Brain microvascular endothelial cell (primary cell): ENCODE results near the gene PAK5.
"Not testable (repeated sequence)": the region's sequence is repeated elsewhere in the genome, so short reads cannot be mapped to it uniquely, and the experiment has no call there.

ENCODE experiments used
- DNase-seq: peaks from one replicate; pipeline ENCODE4 v3.0.0-alpha.2; 2020
- H3K27ac ChIP-seq: fragments of 250-450 bp; sonication (Bioruptor Pico); 2 replicates; pipeline ENCODE4 v1.5.1; 2020; ENCODE audit warnings: mild to moderate bottlenecking, moderate library complexity
- H3K27me3 ChIP-seq: fragments of 250-450 bp; sonication (Bioruptor Pico); replicated peaks from 2 replicates; pipeline ENCODE4 v1.5.1; 2020; ENCODE audit warnings: mild to moderate bottlenecking
- H3K36me3 ChIP-seq: fragments of 250-450 bp; sonication (Bioruptor Pico); replicated peaks from 2 replicates; pipeline ENCODE4 v1.5.1; 2020; ENCODE audit warnings: mild to moderate bottlenecking
- H3K4me3 ChIP-seq: 2 replicates; pipeline ENCODE4 v1.5.1; 2011; ENCODE audit warnings: low read depth, mild to moderate bottlenecking, control low read depth, low read length, moderate library complexity
- in situ Hi-C: cut with HindIII; loops from 2 replicates; pipeline ENCODE4 v1.10.0; 2017; ENCODE audit warnings: low sequenced_read_pairs, low pct_ligation_motif_present
- TF ChIP-seq, protein P1 (sequence below): IDR thresholded peaks from 2 replicates; pipeline ENCODE4 v1.5.1; 2011; ENCODE audit warnings: low read depth, mild to moderate bottlenecking, moderate library complexity, low read length, control low read depth, inconsistent platforms; ENCODE audit errors: missing control alignments

PAK5 gene

DNA sequence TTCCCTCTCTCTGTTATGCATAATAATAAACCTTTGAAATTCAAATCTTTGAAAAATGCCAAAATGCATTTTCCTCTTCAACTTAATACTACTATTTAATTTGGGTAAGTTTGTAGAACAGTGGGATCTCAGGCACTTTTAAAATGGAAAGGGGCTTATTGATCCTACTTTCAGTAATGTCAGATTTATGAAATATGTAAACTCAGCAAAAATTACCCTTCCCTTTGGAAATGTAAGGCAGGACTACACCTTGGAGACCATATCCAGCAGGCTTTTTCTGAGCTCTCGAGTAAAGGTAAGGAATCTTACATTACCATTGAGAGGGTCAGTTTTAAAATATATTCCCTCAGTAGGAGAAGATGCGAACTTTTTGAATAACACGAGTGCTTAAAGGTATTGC lies 175.5 kb downstream of the PAK5 start:
- no peak overlapping the region for H3K4me3 ChIP-seq
- no peak for DNase-seq
- no peaks in the 10 kb centered on the region for H3K27me3 ChIP-seq
- no peak overlapping the region for H3K27ac ChIP-seq
- in situ Hi-C loops = no loop called here
- no peaks in the 10 kb centered on the region for H3K36me3 ChIP-seq
- TF ChIP-seq, protein P1, sequence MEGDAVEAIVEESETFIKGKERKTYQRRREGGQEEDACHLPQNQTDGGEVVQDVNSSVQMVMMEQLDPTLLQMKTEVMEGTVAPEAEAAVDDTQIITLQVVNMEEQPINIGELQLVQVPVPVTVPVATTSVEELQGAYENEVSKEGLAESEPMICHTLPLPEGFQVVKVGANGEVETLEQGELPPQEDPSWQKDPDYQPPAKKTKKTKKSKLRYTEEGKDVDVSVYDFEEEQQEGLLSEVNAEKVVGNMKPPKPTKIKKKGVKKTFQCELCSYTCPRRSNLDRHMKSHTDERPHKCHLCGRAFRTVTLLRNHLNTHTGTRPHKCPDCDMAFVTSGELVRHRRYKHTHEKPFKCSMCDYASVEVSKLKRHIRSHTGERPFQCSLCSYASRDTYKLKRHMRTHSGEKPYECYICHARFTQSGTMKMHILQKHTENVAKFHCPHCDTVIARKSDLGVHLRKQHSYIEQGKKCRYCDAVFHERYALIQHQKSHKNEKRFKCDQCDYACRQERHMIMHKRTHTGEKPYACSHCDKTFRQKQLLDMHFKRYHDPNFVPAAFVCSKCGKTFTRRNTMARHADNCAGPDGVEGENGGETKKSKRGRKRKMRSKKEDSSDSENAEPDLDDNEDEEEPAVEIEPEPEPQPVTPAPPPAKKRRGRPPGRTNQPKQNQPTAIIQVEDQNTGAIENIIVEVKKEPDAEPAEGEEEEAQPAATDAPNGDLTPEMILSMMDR = no peak

GRCh38 chr20:9660236-9660868 lies 178.5 kb downstream of the PAK5 start:
- Histone ChIP-seq H3K27me3 (no peaks in the 10 kb centered on the region), H3K27ac (no peak overlapping the region), H3K4me3 (no peak overlapping the region), H3K36me3 (no peaks in the 10 kb centered on the region)
- in situ Hi-C loops = no loop called here
- TF ChIP-seq, protein P1 = no peak
- DNase-seq = no peak

- TF ChIP-seq, protein P1 = no peak
- DNase-seq = no peak
These were observed 191.1 kb downstream of the PAK5 start for GRCh38 chr20:9647741-9648140.

GRCh38 chr20:9646375-9646774 lies 192.5 kb downstream of the PAK5 start:
- Histone ChIP-seq H3K27ac (no peak overlapping the region), H3K36me3 (no peaks in the 10 kb centered on the region), H3K4me3 (no peak overlapping the region), H3K27me3 (no peaks in the 10 kb centered on the region)
- DNase-seq = no peak
- TF ChIP-seq, protein P1 = no peak
- in situ Hi-C loops = no loop called here

More at GRCh38 chr20:9647741-9648140, 191.1 kb downstream of the PAK5 start:
- Histone ChIP-seq H3K4me3 (no peak overlapping the region), H3K27ac (no peak overlapping the region), H3K27me3 (no peaks in the 10 kb centered on the region), H3K36me3 (no peaks in the 10 kb centered on the region)
- in situ Hi-C loops = no loop called here

- Histone ChIP-seq H3K27me3 (no peaks in the 10 kb centered on the region), H3K36me3 (no peaks in the 10 kb centered on the region), H3K27ac (no peak overlapping the region), H3K4me3 (no peak overlapping the region)
- DNase-seq = no peak
- in situ Hi-C loops = no loop called here
- TF ChIP-seq, protein P1 = no peak
These were observed 196.0 kb downstream of the PAK5 start for GRCh38 chr20:9642882-9643281.

- H3K4me3 ChIP-seq, H3K27ac ChIP-seq, in situ Hi-C loops, DNase-seq, H3K27me3 ChIP-seq, H3K36me3 ChIP-seq: not testable (repeated sequence)
These were observed 197.3 kb downstream of the PAK5 start for GRCh38 chr20:9641499-9642000.
